Measurements from ENCODE around the gene GBX1. TPM values are rescaled to one million over a fixed set of nuclear protein-coding genes. Genes with fewer than 3 reads are reported as not detected.

GBX1 gene
- total RNA-seq, 1 donor from 2014 or later: not detected

- peaks cover 13% of the 10 kb centered on the region for H4K20me1 ChIP-seq (ENCODE audit: low read depth)
- no peak overlapping the region for H3K27ac ChIP-seq
- Mint-ChIP-seq H3K27me3 (ENCODE audit: insufficient read depth, low read depth) (peaks cover 2% of the 10 kb centered on the region), H3K36me3 (peaks cover 20% of the 10 kb centered on the region), H3K9me3 (no peaks in the 10 kb centered on the region), H3K4me3 (no peak overlapping the region), H3K4me1 (peaks cover 7% of the 10 kb centered on the region), H3K27ac (no peak overlapping the region)
- no peak overlapping the region for H3K4me3 ChIP-seq
- no peak overlapping the region for H3K9ac ChIP-seq
- H3K9me3 ChIP-seq (ENCODE audit: low read depth): no peaks in the 10 kb centered on the region
- no peak for TF ChIP-seq CTCF (IDR thresholded peaks at IDR 0.05)
- TF ChIP-seq EZH2 (IDR thresholded peaks at IDR 0.05): no peak
- TF ChIP-seq EZH2phosphoT487 (IDR thresholded peaks at IDR 0.05): no peak
- no peak overlapping the region for H2AFZ ChIP-seq (replicated peaks)
- H3F3A ChIP-seq (ENCODE audit: low read depth): no peaks in the 10 kb centered on the region
- H3K4me1 ChIP-seq: peaks cover 19% of the 10 kb centered on the region
- no peak for DNase-seq (ENCODE audit: low spot score)
- no peak overlapping the region for H3K4me2 ChIP-seq
- no peaks in the 10 kb centered on the region for H3K27me3 ChIP-seq
- H3K36me3 ChIP-seq: no peaks in the 10 kb centered on the region
- H3K79me2 ChIP-seq (ENCODE audit: low read depth): no peaks in the 10 kb centered on the region
Measured at GRCh38 chr7:151143261-151144015, 24.1 kb downstream of the GBX1 start.

GRCh38 chr7:151142686-151143040 lies 24.8 kb downstream of the GBX1 start:
- peaks cover under 1% of the 10 kb centered on the region for H3F3A ChIP-seq (ENCODE audit: low read depth)
- H3K9ac ChIP-seq: no peak overlapping the region
- no peak overlapping the region for H3K4me3 ChIP-seq
- TF ChIP-seq EZH2 (IDR thresholded peaks at IDR 0.05) (no peak), CTCF (IDR thresholded peaks at IDR 0.05) (peak; percentile 18)
- H3K36me3 Mint-ChIP-seq: peaks cover 20% of the 10 kb centered on the region
- no peaks in the 10 kb centered on the region for H3K9me3 Mint-ChIP-seq
- no peak overlapping the region for H3K27ac ChIP-seq
- H3K36me3 ChIP-seq: no peaks in the 10 kb centered on the region
- H3K79me2 ChIP-seq (ENCODE audit: low read depth): no peaks in the 10 kb centered on the region
- H3K27ac Mint-ChIP-seq: no peak overlapping the region
- H3K9me3 ChIP-seq (ENCODE audit: low read depth): no peaks in the 10 kb centered on the region
- H3K27me3 Mint-ChIP-seq (ENCODE audit: insufficient read depth, low read depth): peaks cover 2% of the 10 kb centered on the region
- H3K27me3 ChIP-seq: no peaks in the 10 kb centered on the region
- no peak overlapping the region for H3K4me2 ChIP-seq
- no peak overlapping the region for H2AFZ ChIP-seq (replicated peaks)
- no peak overlapping the region for H3K4me3 Mint-ChIP-seq
- H3K4me1 ChIP-seq: peaks cover 26% of the 10 kb centered on the region
- DNase-seq (ENCODE audit: low spot score): peak; percentile 44
- H3K4me1 Mint-ChIP-seq: peaks cover 7% of the 10 kb centered on the region
- H4K20me1 ChIP-seq (ENCODE audit: low read depth): peaks cover 19% of the 10 kb centered on the region

DNA sequence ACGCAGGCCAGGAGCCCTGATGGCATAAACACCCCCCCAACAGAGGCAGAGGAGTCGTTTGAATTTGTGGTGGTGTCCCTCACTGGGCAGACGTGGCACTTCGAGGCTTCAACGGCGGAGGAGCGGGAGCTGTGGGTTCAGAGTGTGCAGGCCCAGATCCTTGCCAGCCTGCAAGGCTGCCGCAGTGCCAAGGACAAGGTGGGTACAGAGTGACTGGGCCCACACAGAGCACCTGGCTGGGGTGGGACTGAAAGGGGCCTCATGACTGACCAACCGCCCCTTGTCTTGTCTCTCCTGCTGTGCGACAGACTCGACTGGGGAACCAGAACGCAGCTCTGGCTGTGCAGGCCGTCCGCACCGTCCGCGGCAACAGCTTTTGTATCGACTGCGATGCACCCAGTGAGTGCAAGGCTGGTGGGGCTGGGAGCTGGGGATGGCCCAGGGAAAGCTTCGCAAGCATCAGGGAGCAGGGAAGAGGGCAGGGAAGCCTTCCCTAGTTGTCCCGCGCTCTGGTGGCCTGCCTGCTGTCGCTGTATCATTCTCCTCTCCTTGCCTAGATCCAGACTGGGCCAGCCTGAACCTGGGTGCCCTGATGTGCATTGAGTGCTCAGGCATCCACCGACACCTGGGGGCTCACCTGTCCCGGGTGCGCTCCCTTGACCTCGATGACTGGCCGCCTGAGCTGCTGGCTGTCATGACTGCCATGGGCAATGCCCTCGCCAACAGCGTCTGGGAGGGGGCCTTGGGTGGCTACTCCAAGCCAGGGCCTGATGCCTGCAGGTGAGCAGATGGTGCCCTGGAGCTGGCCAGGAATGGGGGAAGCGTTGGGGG lies 25.4 kb downstream of the GBX1 start:
- Mint-ChIP-seq H3K9me3 (no peaks in the 10 kb centered on the region), H3K36me3 (peaks cover 20% of the 10 kb centered on the region), H3K4me1 (peaks cover 10% of the 10 kb centered on the region), H3K4me3 (no peak overlapping the region), H3K27ac (no peak overlapping the region), H3K27me3 (ENCODE audit: insufficient read depth, low read depth) (peaks cover 2% of the 10 kb centered on the region)
- H4K20me1 ChIP-seq (ENCODE audit: low read depth): peaks cover 25% of the 10 kb centered on the region
- no peak overlapping the region for H3K4me3 ChIP-seq
- TF ChIP-seq EZH2phosphoT487 (IDR thresholded peaks at IDR 0.05): no peak
- no peak for TF ChIP-seq CTCF (IDR thresholded peaks at IDR 0.05)
- H3F3A ChIP-seq (ENCODE audit: low read depth): peaks cover 7% of the 10 kb centered on the region
- H3K4me1 ChIP-seq: peaks cover 32% of the 10 kb centered on the region
- H3K27ac ChIP-seq: no peak overlapping the region
- no peak for DNase-seq (ENCODE audit: low spot score)
- no peaks in the 10 kb centered on the region for H3K36me3 ChIP-seq
- no peaks in the 10 kb centered on the region for H3K79me2 ChIP-seq (ENCODE audit: low read depth)
- no peaks in the 10 kb centered on the region for H3K9me3 ChIP-seq (ENCODE audit: low read depth)
- no peak overlapping the region for H2AFZ ChIP-seq (replicated peaks)
- no peaks in the 10 kb centered on the region for H3K27me3 ChIP-seq
- H3K4me2 ChIP-seq: no peak overlapping the region
- no peak overlapping the region for H3K9ac ChIP-seq

Measured in neural progenitor cell (in vitro differentiated cells).